ENCODE measurements around the gene GRM7. TPM values are rescaled to one million over a fixed set of nuclear protein-coding genes. Genes with fewer than 3 reads are reported as not detected.

The GRM7 gene
- total RNA-seq, 1 experiment from 2014 or later, result not detected

GRCh38 chr3:7249493-7250076, 388.7 kb downstream of the GRM7 start:
- no peak for DNase-seq (ENCODE audit: low read depth in 1 of 2, low spot score in 2 of 2)
- Histone ChIP-seq H3K4me1 (replicated peaks) (no peaks in the 10 kb centered on the region), H3K9me3 (replicated peaks) (no peaks in the 10 kb centered on the region), H3K27ac (no peak overlapping the region), H3K27me3 (replicated peaks) (no peaks in the 10 kb centered on the region), H3K36me3 (no peaks in the 10 kb centered on the region), H3K4me3 (no peak overlapping the region)

DNA sequence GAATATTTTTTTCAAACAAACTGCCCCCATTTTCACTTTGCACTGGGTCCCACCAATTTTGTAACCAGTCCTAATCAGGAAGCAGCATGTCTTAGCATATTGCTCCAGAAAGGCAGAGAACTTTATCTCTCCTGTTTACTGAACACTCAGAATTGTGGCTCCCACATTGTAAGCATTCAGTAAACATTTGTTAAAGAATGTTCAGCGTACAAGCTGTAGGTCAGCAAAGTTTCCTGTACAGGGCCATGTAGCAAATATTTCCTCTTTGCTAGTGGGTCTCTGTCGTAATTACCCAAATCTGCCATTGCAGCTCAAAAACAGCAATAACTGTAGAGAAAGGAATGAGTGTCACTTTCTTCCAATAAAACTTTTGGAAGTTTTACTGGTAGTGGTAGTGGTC, 393.3 kb downstream of the GRM7 start:
- H3K9me3 ChIP-seq (replicated peaks), result 0 out of 2 replicates have a peak, but pooled peaks cover 2% of the 10 kb centered on the region
- no peaks in the 10 kb centered on the region for H3K4me1 ChIP-seq (replicated peaks)
- no peaks in the 10 kb centered on the region for H3K36me3 ChIP-seq
- DNase-seq (ENCODE audit: low read depth in 1 of 2, low spot score in 2 of 2), result no peak
- no peak overlapping the region for H3K4me3 ChIP-seq
- H3K27me3 ChIP-seq (replicated peaks), result no peaks in the 10 kb centered on the region
- H3K27ac ChIP-seq, result no peak overlapping the region

- DNase-seq (ENCODE audit: low read depth in 1 of 2, low spot score in 2 of 2), result no peak
- no peaks in the 10 kb centered on the region for H3K36me3 ChIP-seq
- no peaks in the 10 kb centered on the region for H3K27me3 ChIP-seq (replicated peaks)
- no peak overlapping the region for H3K27ac ChIP-seq
- peaks cover 2% of the 10 kb centered on the region; the same call in 1 of the 2 replicates for H3K9me3 ChIP-seq (replicated peaks)
- H3K4me3 ChIP-seq, result no peak overlapping the region
- no peaks in the 10 kb centered on the region for H3K4me1 ChIP-seq (replicated peaks)
These were observed 400.1 kb downstream of the GRM7 start for GRCh38 chr3:7260975-7261374.

- H3K36me3 ChIP-seq, result no peaks in the 10 kb centered on the region
- no peaks in the 10 kb centered on the region for H3K27me3 ChIP-seq (replicated peaks)
- H3K9me3 ChIP-seq (replicated peaks), result no peaks in the 10 kb centered on the region; the same call in 1 of the 2 replicates
- H3K4me1 ChIP-seq (replicated peaks), result no peaks in the 10 kb centered on the region
- H3K27ac ChIP-seq, result no peak overlapping the region
- DNase-seq (ENCODE audit: low read depth in 1 of 2, low spot score in 2 of 2), result no peak
- no peak overlapping the region for H3K4me3 ChIP-seq
These were observed 402.7 kb downstream of the GRM7 start for GRCh38 chr3:7263347-7264195.

- DNase-seq (ENCODE audit: low read depth in 1 of 2, low spot score in 2 of 2), result no peak
- Histone ChIP-seq H3K4me3 (no peak overlapping the region), H3K36me3 (no peaks in the 10 kb centered on the region), H3K4me1 (replicated peaks) (no peaks in the 10 kb centered on the region), H3K27ac (no peak overlapping the region), H3K27me3 (replicated peaks) (no peaks in the 10 kb centered on the region), H3K9me3 (replicated peaks) (no peaks in the 10 kb centered on the region; the same call in 1 of the 2 replicates)
These were observed 403.2 kb downstream of the GRM7 start for GRCh38 chr3:7264196-7264526.

DNA sequence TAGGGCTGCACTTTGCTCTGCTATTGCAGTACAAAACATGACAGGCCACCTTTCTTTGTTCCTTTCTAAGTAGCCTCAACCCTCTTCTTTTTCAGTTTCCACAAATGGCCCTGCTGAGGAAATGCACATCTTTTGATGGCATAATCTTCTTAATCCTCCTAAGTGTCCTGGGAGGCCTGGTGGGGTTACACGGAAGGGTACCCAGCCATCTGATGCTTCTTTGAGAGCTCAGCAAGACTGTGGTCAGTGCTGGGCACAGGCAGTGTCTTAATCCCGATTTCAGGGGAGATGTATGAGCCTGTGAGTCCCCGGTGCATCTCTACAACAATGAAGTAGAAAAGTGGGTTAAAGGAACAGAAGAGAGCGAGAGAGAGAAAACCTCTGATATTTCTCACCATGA, 404.8 kb downstream of the GRM7 start:
- Histone ChIP-seq H3K36me3 (no peaks in the 10 kb centered on the region), H3K4me3 (no peak overlapping the region), H3K9me3 (replicated peaks) (no peaks in the 10 kb centered on the region; the same call in 1 of the 2 replicates), H3K27ac (no peak overlapping the region), H3K27me3 (replicated peaks) (no peaks in the 10 kb centered on the region), H3K4me1 (replicated peaks) (no peaks in the 10 kb centered on the region)
- DNase-seq (ENCODE audit: low read depth in 1 of 2, low spot score in 2 of 2), result no peak

- no peak for DNase-seq (ENCODE audit: low read depth in 1 of 2, low spot score in 2 of 2)
- no peaks in the 10 kb centered on the region for H3K36me3 ChIP-seq
- H3K4me1 ChIP-seq (replicated peaks), result no peaks in the 10 kb centered on the region
- no peaks in the 10 kb centered on the region for H3K27me3 ChIP-seq (replicated peaks)
- no peaks in the 10 kb centered on the region for H3K9me3 ChIP-seq (replicated peaks)
- H3K4me3 ChIP-seq, result no peak overlapping the region
- H3K27ac ChIP-seq, result no peak overlapping the region
These were observed 405.6 kb downstream of the GRM7 start for GRCh38 chr3:7266551-7266950.

- H3K27me3 ChIP-seq (replicated peaks), result no peaks in the 10 kb centered on the region
- H3K4me3 ChIP-seq, result no peak overlapping the region
- no peaks in the 10 kb centered on the region for H3K36me3 ChIP-seq
- DNase-seq (ENCODE audit: low read depth in 1 of 2, low spot score in 2 of 2), result no peak
- no peaks in the 10 kb centered on the region for H3K4me1 ChIP-seq (replicated peaks)
- H3K27ac ChIP-seq, result no peak overlapping the region
- no peaks in the 10 kb centered on the region for H3K9me3 ChIP-seq (replicated peaks)
These were observed 409.8 kb downstream of the GRM7 start for GRCh38 chr3:7270731-7271130.

GRCh38 chr3:7271631-7272030, 410.7 kb downstream of the GRM7 start:
- H3K4me3 ChIP-seq, result no peak overlapping the region
- no peak overlapping the region for H3K27ac ChIP-seq
- no peaks in the 10 kb centered on the region for H3K27me3 ChIP-seq (replicated peaks)
- H3K4me1 ChIP-seq (replicated peaks), result no peaks in the 10 kb centered on the region
- H3K36me3 ChIP-seq, result no peaks in the 10 kb centered on the region
- DNase-seq (ENCODE audit: low read depth in 1 of 2, low spot score in 2 of 2), result no peak
- no peaks in the 10 kb centered on the region for H3K9me3 ChIP-seq (replicated peaks)

DNA sequence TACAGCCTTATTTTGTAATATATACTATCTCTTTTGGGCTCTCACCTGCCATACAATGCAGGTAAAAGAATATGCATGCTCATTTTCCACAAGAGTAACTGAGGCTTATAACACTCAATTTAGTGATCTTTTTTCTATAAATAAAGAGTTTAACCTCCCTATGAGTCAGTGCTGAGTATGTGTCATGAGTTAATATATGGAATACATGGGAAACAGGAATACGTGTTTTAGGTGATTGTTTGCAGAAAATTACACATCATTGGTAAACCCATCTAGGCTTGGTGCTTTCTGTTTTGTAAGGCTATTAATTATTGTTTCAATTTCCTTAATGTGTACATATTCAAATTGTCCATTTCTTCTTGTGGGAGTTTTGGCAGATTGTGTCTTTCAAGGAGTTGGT, 411.3 kb downstream of the GRM7 start:
- Histone ChIP-seq H3K4me3 (no peak overlapping the region), H3K36me3 (no peaks in the 10 kb centered on the region), H3K27ac (no peak overlapping the region), H3K9me3 (replicated peaks) (no peaks in the 10 kb centered on the region), H3K4me1 (replicated peaks) (no peaks in the 10 kb centered on the region), H3K27me3 (replicated peaks) (no peaks in the 10 kb centered on the region)
- no peak for DNase-seq (ENCODE audit: low read depth in 1 of 2, low spot score in 2 of 2)

GRCh38 chr3:7275396-7275795, 414.5 kb downstream of the GRM7 start:
- Histone ChIP-seq H3K27me3 (replicated peaks) (no peaks in the 10 kb centered on the region), H3K9me3 (replicated peaks) (no peaks in the 10 kb centered on the region), H3K27ac (no peak overlapping the region), H3K4me1 (replicated peaks) (no peaks in the 10 kb centered on the region), H3K36me3 (no peaks in the 10 kb centered on the region), H3K4me3 (no peak overlapping the region)
- DNase-seq (ENCODE audit: low read depth in 1 of 2, low spot score in 2 of 2), result no peak

DNA sequence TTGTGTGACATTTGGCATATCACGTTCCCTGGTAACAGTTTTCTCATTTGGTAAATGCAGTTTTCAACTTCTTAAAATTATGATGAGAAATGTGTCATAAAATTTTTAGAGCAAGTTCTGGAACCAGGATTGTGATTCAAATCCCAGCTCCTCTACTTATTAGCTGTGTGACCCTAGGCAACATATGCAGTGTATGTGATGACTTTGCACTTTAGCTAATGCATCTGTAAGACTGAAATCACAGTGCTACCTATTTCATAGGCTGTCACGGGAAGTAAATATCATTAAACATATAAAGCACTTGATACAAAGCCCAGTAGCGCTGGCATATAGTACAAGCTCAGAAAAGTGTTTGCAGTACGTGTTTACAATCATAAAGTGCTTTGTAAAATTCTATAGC, 419.4 kb downstream of the GRM7 start:
- Histone ChIP-seq H3K4me1 (replicated peaks) (no peaks in the 10 kb centered on the region), H3K27ac (no peak overlapping the region), H3K27me3 (replicated peaks) (no peaks in the 10 kb centered on the region), H3K36me3 (no peaks in the 10 kb centered on the region), H3K9me3 (replicated peaks) (no peaks in the 10 kb centered on the region), H3K4me3 (no peak overlapping the region)
- no peak for DNase-seq (ENCODE audit: low read depth in 1 of 2, low spot score in 2 of 2)

- Histone ChIP-seq H3K4me1 (replicated peaks) (no peaks in the 10 kb centered on the region), H3K27ac (no peak overlapping the region), H3K36me3 (no peaks in the 10 kb centered on the region), H3K27me3 (replicated peaks) (no peaks in the 10 kb centered on the region), H3K9me3 (replicated peaks) (no peaks in the 10 kb centered on the region), H3K4me3 (no peak overlapping the region)
- no peak for DNase-seq (ENCODE audit: low read depth in 1 of 2, low spot score in 2 of 2)
These were observed 422.1 kb downstream of the GRM7 start for GRCh38 chr3:7282988-7283387.

GRCh38 chr3:7285505-7285904, 424.6 kb downstream of the GRM7 start:
- Histone ChIP-seq H3K27ac (no peak overlapping the region), H3K4me3 (no peak overlapping the region), H3K27me3 (replicated peaks) (no peaks in the 10 kb centered on the region), H3K9me3 (replicated peaks) (no peaks in the 10 kb centered on the region), H3K4me1 (replicated peaks) (no peaks in the 10 kb centered on the region), H3K36me3 (no peaks in the 10 kb centered on the region)
- DNase-seq (ENCODE audit: low read depth in 1 of 2, low spot score in 2 of 2), result no peak

Measured in SJSA1 (cell line).